Non-pigmented ciliary epithelial cell (primary cell): ENCODE measurements around the gene OPHN1.
"Not testable (repeated sequence)": the region's sequence is repeated elsewhere in the genome, so short reads cannot be mapped to it uniquely, and the experiment has no call there.

ENCODE experiments used
- DNase-seq: peaks from one replicate; pipeline ENCODE4 v3.0.0-alpha.2; 2010; ENCODE audit warnings: low read depth

OPHN1 gene

DNA sequence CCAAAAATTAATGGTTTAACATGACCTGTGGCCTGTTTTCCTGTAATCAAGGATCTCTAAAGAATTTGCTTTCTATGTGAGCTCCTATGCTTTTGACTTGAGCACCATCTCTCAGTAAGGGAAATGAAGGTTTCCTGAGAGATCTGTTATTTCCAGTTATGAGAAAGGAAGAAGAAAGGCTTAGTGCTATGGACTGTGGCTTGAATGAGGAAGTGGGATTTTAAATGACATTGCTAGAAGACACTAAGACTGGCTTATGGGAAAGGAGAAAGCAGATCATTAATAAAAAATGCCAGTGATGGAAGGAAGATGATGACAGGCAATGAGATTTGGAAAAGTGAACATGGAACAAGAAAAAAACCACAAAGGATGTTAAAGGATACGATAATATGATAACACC is 285.4 kb downstream of the OPHN1 start:
- no peak for DNase-seq

DNA sequence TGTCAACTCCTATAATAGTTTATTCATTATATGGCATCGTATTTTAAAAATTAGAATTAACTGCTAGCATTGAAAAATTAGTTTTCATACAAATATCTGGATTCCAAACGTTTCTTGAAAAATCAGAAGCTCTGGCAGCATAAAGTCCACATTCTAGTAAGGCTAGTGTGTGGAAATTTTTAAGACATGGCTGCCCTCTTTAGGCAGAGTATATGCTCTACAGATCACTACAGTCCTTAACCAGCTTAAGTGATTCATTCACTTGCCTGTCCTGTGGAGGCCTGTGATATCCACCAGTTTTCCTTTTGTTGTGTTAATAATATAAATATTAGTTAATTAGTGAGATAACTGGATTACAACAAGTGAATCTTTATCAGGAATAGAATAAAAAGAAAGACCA is 287.2 kb downstream of the OPHN1 start:
- no peak for DNase-seq

DNA sequence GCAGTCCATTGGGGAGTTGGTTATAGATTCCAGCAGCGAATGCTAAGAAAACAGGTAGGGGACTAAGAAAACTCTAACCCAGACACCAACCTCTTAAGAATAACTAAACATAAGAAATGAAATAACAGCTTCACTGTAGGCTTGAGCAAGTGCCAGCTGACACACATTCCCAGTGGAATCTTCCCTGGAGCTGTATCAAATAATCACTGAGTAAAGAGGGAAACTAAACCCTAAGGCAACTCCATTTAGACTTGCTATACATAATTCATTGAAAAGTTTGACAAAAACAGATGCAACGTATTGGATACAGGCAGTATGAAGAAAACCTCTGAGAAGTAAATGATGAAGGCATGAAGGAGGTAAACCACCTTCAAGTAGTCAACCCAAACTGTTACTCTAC is 293.5 kb downstream of the OPHN1 start:
- DNase-seq = no peak

DNA sequence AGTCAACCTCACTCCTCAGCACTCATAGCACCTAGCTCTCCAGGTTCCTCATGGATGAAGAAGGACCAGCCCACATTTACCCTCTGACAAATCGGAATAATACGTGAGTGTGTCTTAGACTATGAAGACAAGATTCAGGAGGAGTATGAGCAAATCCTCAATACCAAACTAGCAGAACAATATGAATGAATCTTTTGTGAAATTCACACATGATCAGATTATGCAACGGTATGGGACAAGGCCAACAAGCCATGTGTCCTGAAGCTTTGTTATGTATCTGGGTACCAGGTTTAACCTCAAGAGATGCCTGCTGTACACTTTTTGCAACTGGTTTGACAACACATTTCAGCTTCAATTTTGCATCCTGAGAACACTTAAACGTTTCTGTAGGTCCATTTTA is 300.1 kb downstream of the OPHN1 start:
- DNase-seq = no peak

DNA sequence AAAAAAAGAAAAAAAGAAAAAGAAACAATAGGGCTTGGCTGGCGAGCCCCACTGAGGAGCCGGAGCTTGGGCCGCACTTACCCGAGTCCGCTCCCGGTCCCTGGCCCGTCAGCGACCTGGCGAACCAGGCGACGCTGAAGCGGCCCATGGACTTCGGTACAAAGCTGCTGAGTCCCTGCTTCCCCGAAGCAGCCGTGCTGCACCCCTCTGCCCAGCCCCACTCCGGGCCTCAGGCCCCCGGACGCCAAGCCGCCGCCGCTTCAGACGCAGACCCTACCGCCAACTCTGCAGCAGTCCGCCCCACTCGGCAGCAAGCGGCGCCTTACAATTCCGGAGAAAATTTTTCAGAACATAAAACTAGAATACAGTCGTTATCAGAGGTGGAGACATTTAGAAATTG is 300.5 kb downstream of the OPHN1 start:
- DNase-seq = no peak

DNA sequence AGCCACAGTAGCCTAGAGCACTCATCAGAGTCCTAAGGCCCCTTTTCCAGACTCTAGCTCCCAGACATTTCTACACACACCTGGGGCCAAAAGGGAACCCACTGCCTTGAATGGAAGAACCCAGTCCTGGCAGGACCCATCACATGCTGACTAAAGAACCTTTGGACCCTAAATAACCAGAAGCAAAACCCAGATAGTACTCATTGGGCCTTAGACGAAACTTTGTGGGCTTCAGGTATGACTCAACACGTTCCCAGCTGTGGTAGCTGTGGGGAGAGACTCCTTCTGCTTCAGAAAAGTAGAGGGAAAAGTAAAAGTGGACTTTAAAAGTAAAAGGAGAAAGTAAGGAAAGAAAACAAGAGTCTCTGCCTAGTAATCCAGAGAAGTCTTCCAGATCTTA is 311.5 kb downstream of the OPHN1 start:
- DNase-seq = no peak

DNA sequence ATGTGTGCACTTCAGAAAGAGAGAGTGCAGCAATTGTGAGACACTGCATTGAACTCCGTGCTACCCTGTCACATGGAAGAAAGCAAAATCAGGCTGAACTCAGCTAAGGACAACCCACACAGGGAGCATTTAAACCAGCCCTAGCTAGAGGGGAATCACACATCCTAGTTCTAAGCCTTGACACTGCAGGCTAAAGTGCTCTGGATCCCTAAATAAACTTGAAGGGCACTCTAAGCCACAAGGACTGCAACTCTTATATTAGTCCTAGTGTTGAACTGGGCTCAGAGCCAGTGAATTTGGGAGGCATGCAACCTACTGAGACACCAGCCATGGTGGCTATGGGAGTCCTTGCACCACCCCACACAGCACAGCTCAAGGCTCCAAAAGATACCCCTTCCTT is 311.9 kb downstream of the OPHN1 start:
- DNase-seq = no peak

DNA sequence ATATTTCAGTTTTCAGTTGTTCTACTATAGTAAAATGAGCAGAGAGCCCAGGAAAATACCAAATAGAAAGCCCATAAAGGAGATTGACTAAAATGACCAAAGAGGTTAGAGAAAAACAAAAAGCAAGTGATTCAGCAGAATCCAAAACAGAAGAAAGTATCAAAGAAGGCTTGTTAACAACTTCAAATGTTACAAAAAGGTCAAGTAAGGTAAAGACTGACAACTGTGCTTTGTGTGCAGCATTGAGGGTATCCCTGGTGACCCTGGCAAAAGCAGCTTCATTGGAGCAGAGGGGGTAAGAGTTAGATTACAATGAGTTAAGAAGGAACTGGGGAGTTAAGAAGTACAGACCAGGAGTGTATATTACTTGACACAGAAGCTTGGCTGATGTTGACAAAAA is 317.9 kb downstream of the OPHN1 start:
- DNase-seq = no peak

DNA sequence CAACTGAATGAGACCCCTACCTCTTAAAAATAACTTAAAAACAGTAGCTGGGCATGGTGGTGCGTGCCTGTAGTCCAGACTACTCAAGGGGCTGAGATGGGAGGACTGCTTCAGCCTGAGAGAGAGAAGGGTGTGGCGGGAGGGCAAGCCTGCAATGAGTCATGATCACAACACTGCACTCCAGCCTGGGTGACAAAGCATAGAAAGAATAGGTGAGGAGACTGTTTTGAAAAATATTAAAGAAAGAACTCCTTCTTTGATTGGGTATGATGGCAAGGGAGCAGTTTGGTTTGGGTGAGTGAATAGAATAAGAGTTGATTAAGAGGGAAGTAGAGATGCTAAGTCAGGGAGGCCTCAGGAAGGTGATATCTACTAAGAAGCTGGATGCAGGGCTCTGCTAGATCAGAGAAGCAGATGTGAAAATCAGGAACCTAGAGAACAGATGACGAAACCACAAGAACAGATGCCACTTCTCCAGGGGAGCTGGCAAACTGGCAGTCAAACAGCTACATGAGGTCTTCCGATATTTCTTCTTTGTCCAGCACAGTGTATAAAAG is 318.6 kb downstream of the OPHN1 start:
- no peak for DNase-seq

DNA sequence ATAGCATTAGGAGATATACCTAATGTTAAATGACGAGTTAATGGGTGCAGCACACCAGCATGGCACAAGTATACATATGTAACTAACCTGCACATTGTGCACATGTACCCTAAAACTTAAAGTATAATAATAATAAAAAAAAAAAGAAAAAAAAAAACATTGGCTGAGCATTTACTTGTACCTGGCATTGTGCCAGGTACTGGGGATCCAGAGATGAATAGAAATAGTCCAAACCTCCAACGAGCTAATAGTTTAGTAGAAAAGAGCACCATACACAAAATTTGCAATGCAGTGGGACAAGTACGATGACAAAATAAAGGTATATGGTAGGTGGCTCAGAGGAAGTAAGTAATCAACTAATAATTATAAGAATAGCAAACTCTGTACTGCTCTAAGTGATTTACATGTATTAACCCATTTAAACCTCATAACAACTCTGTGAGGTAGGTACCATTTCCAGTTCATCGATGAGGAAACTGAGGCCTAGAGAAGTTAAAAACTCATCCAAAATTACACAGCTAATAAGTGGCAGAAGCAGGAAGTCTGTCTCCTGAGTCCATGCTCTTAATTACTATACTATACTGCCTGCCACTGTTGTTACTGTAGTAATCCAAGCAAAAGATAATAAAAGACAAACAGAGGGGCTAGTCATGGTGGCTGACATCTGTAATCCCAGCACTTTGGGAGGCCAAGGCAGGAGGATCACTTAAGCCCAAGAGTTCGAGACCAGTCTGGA is 319.3 kb downstream of the OPHN1 start:
- DNase-seq = no peak

DNA sequence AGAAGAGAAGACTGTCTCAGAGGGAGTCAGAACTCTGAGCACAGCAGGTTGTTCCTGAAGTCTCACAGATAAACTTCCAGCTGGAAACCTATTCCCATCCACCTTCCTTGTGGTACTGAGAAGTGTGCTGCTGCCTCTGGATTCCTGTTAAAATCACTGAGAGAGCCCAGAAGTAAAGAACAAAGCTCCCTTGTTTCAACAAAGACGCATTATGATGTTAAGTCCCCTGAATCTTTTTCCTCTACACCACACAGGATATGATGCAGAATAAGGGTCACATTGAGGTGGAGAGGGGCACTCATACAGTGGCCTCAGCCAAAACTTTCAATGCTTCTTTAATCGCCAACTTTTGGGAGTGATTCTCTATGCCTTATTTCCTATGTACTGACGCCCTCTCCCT is 321.0 kb downstream of the OPHN1 start:
- DNase-seq = no peak

DNA sequence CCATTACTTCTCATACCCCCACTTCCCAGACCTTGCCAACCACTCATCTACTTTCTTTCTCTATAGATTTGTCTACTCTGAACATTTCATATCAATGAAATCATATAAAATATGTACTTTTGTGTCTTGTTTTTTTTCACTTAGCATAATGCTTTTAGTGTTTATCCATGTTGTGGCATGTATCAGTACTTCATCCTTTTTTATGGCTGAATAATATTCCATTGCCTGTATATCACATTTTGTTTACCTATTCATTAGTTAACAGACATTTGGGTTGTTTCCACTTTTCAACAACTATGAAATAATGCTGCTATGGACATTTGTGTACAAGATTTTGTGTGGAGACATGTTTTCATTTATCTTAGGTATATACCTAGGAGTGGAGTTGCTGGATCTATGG is 324.1 kb downstream of the OPHN1 start:
- no peak for DNase-seq

DNA sequence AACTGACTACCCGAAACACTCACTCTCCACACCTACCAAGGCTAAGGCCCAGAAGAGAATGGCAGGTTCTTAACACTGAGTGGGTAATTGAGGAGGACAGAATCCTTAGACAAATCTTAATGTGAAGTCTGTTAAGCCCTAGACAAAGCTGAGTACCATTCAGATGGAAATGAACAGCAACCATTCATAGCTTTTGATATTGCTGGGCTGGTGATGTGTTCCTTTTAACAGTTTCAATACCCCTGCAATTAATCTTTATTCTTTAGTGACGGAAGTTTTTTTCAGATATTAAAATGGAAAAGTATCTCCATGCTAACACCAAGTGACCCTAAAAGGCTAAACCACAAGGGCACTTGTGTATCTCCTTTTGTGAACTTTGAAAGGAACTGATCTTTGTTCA is 334.9 kb downstream of the OPHN1 start:
- no peak for DNase-seq

DNA sequence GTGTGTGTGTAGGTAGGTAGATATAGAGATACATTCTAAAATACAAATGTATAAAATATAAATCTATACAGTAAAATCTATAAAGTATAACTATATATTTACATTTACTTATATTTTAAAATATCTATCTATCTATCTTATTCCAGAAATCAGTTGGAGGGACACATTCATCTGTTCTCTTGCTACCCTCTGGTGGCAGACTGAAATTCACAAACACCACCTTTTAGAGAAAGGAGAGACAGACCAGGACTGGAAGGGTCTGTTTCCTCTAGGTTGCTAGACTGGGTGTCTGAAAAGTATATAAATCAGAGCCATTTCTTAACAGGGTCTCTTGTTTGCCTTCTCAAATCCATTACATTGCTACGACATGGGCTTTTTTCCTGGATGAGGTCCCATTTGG is 343.0 kb downstream of the OPHN1 start:
- DNase-seq = no peak

DNA sequence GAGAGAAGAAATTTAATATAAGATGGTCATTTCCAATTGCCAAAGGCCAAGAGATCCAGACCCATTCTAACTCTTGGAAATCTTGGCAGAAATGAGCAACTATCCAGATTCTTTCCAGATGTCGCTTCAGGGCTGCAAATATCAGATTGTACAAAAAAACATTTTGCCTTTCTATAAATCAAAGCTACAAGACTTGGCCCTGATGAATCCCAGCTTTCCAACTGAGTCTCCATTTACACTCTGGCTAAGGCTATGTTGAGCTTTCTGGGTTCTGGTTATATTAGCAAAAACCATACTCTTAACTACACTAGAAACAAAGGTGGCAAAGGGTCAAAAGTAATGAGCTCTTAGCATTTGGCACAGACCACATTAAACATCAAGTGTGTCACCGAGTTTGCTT is 345.8 kb downstream of the OPHN1 start:
- no peak for DNase-seq

DNA sequence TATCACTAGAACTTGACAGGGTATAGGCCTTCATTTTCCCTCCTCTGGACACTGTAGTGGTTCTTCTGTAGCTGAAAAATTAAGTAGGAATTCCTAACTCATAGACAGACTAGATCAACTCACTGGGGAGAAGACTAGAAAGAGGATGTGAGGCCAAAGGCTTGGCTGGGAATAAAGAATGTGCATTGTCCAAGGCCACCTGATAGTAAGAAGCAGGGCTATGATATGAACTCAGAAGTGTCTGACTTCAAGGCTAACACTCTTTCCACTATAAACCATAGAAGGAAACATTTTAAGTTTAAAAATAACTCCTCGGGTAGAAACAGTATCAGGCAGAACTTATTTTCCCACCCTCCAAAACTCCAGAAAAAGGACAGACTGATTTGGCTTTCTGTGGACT is 346.6 kb downstream of the OPHN1 start:
- no peak for DNase-seq

DNA sequence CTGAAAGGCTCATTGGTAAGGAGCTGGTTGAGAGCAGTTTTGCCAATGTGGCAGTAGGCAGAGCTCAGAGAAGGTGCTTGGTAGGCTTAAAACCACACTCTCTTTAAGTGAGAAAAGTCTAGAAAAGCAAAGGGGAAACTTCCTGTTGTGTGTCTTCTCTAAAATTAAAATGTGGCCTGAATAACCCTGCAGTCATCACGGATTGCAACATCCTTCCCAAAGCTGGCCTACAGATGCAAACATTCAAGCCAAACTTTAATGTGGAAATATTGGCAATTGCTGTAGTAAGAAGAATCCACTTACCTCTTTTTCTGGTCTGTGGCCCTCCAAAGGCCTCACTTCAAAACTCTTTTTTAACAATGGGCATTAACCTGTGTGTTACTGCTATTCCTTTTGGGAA is 348.5 kb downstream of the OPHN1 start:
- DNase-seq = no peak

DNA sequence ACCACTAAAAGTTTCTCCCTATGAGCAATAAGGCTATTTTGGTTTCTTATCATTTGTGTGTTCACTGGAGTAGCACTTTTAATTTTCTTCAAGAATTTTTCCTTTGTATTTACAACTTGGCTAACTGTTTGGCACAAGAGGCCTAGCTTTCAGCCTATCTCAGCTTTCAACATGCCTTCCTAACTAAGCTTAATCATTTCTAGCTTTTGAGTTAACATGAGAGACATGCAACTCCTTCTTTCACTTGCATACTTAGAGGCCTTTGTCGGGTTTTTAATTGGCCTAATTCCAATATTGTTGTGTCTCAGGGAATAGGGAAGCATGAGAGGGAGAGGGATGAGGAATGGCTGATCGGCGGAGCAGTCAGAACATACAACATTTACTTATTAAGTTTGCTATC is 349.8 kb downstream of the OPHN1 start:
- no peak for DNase-seq

DNA sequence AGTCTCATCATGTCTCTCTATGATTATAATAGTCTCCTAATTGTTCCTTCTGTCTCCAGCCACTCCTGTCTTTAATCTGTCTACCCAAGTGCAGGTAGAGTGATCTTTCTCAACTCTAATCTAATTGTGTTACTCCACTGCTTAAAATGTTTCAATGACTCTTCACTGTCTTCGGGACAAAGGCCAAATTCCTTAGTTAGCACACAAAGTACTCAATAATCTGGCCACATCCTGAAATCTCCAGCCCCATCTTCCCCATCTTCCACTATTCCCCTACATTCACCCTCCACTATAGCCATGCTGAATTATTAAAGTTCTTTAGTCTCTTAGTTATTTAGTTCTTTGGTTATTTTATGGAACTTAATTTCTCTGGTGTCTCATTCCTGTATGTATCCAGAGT is 353.3 kb downstream of the OPHN1 start:
- DNase-seq = no peak

DNA sequence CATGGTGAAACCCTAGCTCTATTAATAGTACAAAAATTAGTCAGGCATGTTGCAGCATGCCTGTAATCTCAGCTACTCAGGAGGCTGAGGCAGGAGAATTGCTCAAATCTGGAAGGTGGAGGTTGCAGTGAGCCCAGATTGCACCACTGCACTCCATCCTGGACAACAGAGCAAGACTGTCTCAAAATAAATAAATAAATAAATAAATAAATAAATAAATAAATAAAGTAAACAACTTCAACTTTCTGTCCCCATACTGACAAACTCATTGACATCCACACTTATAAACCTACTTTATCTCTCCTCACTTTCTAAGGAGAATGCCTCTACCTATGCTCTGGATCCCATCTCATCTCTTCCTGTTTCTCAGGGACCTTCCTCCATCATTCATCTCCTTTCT is 354.5 kb downstream of the OPHN1 start:
- DNase-seq = not testable (repeated sequence)

DNA sequence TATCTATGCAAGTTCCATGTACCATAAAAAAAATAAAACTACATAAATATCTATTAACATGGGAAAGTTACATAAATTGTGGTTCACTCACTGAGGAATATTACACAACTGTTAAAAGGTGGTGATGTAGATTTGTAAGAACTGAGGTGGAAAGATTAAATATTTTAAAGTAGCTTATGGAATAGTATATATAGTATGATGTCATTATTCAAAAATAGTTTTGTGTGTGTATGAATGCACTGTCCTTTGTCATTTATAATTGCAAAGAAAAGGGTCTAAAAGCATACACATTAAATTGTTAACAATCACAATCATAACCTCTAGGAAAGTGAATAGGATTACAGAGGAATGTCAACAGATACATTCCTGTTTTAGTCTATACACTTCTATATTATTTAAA is 355.9 kb downstream of the OPHN1 start:
- no peak for DNase-seq

DNA sequence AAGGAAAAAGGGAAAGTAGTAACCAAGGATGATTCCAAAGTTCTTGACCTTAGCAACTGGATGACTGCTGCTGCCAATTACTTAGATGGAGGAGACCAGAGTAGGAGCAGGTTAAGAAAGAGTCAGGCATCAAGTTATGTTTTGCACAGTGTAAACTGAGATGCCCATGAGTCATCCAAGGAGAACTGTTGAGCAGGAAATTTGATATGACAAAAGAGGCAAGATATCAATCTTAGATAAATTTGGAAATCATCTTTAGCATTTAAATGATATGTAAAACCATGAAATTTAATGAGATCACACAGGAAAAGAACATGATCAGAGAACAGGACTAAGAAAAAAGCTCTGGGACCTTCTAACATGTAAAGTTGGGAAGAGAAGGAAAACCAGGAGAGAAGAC is 361.3 kb downstream of the OPHN1 start:
- no peak for DNase-seq

DNA sequence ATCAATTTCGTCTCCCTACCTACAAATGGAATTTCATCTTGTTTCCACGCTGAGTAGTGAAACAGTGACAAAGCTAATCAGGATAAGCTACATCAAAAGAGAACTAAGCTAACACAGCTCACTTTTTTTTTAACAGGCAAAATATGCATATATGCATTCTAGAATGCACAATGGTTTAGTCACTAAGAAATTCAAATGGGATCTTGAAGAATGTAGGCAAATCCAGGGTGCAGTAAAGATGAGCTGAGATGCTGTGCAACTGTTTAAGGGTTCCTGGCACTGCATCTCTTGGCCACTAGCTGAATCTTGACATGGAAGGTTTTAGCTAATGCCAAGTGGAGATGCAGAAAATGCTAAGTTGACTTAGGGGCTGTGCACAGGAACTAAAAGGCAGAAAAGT is 363.2 kb downstream of the OPHN1 start:
- DNase-seq = not testable (repeated sequence)

DNA sequence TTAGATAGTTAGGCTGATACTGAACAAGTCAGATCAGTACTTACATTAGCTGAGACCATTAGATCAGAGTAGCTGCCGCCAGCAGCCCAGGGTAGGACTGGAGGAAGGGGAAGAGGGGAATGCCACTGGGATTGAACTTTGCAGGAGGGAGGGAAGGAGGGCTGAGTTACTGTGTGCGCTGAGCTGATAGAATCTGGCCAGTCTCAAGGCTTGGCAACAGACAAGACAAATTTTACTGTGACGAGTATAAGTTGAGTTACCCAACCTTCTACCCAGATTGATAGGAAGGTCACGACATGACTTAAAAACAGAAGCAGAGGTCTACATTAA is 372.1 kb downstream of the OPHN1 start:
- DNase-seq = no peak
